ENCODE measurements around the gene NMT1.

- TF ChIP-seq GATA3 (IDR thresholded peaks at IDR 0.05; ENCODE audit: low read depth, low read length) (no peak), GATA2 (IDR thresholded peaks at IDR 0.05; ENCODE audit: low read depth, low read length) (no peak)
These were observed 94.4 kb downstream of the NMT1 start for GRCh38 chr17:45155483-45155882.

Measured in SH-SY5Y (cell line).